GM21381 (cell line): Measurements from ENCODE around the gene MMP27.
"Not testable (repeated sequence)": the region's sequence is repeated elsewhere in the genome, so short reads cannot be mapped to it uniquely, and the experiment has no call there.

Experiments used
- ATAC-seq: cut with Tn5 transposase; IDR thresholded peaks from one replicate; pipeline ENCODE4 v1.9.1; 2021; ENCODE audit warnings: mild to moderate bottlenecking, moderate library complexity; ENCODE audit not compliant: unreplicated experiment

MMP27 gene

GRCh38 chr11:102705626-102706025 lies at the start of gene MMP27:
MMP27 (minus strand) TSS chr11:102705769; CDS start chr11:102705714, 55 bp downstream.
- ATAC-seq: no peak

GRCh38 chr11:102753267-102753666 lies 47.7 kb upstream of the MMP27 start:
- ATAC-seq: no peak

DNA sequence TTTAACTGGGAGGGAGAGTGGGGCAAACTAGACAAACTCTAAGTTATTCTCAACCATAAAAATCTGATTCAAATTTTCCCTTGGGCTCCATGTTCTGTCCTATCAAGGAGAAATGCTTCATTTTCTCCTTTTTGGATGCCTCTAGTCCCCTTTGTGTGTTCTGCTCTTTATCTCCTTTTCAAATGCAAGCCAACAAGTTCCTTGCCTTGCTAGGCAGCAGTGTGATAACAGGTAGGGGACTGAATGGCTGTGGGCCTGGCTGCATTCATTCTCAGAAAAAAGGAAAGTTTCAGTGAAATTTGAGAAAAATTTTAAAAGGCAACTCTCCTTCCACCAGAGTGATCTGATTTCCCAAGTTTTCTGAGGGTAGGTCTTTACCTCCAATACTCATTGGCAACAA lies 46.1 kb upstream of the MMP27 start:
- no peak for ATAC-seq

DNA sequence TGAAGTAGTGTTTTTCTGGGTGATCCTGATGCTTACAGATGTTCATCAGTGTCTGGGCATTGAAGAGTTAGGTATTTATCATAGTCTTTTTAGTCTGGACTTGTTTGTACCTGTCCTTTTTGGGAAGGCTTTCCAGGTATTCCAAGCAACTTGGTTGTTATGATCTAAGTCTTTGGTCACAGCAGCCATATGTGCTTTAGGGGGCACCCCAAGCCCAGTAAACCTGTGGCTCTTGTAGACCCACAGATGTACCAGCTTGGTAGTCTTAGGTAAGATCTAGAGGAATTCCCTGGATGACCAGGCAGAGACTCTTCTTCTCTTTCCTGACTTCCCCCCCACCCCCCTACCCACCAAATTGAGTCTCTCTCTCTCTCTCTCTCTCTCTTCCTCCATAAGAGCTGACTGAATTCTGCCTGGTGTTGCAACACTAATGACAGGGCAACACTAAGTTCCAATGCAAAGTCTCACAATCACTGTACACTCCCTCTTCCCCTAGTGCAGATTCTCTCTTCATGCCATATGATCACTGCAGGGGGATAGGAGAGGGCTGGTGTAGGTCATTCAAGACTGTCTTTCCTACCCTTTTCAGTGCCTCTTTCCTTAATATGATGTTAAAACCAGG lies 43.6 kb upstream of the MMP27 start:
- ATAC-seq: no peak

GRCh38 chr11:102746746-102747578 lies 41.4 kb upstream of the MMP27 start:
- ATAC-seq: not testable (repeated sequence)

DNA sequence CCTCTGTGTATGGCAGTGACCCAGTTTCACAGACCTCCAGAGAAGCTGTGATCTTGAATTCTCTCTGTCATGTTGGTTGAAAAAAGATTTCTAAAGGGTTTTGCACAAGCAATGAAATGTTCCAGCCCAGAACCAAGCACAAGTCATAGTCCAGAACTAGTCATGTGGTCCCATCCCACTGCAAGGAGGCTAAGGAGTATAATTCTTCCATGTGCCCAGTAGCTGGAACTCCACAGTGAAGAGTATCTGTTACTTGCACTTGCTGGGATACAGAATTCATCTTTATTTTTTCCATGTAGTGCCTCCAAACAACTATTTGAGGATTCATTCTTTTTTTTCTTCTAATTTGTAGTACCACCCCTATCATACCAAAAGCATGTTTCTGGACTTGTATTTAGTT lies 29.1 kb upstream of the MMP27 start:
- ATAC-seq: no peak

- ATAC-seq: peak; percentile 87
Measured at GRCh38 chr11:102733232-102733875, 27.8 kb upstream of the MMP27 start.

DNA sequence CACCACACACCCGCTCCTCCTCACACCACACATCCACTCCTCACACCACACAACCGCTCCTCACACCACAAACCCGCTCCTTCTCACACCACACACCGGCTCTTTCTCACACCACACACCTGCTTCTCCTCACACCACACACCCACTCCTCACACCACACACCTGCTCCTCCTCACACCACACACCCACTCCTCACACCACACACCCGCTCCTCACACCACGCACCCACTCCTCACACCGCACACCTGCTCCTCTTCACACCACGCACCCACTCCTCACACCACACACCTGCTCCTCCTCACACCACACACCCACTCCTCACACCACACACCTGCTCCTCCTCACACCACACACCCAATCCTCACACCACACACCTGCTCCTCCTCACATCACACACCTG lies 25.4 kb upstream of the MMP27 start:
- ATAC-seq: not testable (repeated sequence)

GRCh38 chr11:102729849-102730815 lies 24.6 kb upstream of the MMP27 start:
- ATAC-seq: no peak

DNA sequence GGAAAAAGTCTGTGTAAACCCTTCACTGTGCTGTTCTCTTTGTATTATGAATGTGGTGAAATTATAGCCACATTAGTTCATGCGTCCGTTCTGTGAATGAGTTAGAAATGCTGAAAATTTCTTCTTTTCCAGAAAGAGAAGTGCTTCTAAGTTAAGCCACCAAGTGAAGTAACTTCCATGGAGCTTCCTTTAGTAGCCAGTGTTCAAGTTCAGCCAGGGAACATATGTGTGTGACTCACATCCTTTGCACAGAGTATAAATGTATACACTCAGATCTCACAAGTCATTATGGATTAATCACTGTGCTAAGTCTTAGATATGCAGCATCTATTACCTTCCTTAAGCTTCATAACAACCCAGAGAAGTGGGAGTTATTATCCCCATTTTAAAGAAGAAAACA lies 22.3 kb upstream of the MMP27 start:
- no peak for ATAC-seq

GRCh38 chr11:102724904-102725500 lies 19.4 kb upstream of the MMP27 start, which contains the start of gene MMP8:
MMP8 (minus strand) TSS chr11:102724954; CDS start chr11:102724855, 99 bp downstream.
- ATAC-seq: no peak

- ATAC-seq: no peak
Measured at GRCh38 chr11:102722821-102723220, 17.3 kb upstream of the MMP27 start.

DNA sequence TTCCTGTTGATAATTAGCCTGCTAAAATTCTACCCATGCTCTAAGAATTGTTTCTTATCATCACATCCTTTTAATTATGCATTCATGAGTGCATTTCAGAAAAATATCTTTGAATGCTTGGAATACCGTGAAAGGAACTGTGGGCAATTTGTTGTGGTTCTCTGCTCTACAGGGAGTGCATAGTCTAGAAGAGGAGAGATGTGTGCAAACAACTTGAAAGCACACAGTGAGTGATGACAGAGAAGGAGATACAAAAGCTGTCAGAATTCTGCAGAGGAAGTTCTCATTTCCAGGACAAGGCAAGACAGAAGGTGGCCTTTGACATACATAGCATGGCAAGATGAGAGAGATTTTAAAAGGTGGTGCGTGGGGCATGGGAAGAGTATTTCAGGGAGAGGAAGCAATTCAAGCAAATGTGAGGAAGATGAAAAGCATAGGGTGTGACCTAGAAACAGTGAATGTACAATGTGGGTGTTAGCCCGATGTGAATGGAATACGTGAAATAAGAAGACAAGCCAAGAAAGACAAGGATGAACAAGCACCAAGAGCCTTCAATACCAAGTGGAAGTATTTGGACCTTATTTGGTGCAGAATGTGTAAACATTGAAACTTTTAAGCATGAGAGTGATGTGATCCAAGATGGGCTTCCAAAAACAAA lies 14.2 kb upstream of the MMP27 start:
- ATAC-seq: no peak

- no peak for ATAC-seq
Measured at GRCh38 chr11:102717280-102717679, 11.7 kb upstream of the MMP27 start.

- ATAC-seq: peak; percentile 70
Measured at GRCh38 chr11:102716527-102716926, 11.0 kb upstream of the MMP27 start.

DNA sequence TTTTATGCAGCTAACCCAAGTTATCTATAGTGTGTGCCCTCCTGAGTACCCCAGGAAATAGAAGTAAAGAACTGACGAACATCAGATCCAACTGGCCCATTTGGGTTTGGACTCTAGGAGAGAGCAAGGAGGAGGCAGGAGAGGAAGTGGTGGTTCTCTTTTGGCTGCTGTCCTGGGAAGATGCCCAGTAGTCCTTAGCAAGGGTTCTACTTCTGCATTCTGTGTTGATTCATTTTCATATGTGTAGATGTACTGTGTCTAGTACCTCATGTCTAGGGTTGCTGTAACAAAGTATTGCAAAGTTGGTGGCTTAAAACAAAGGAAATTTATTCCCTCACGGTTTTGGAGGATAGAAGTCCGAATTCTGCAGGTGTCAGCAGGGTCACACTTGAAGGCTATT lies 6.6 kb upstream of the MMP27 start:
- ATAC-seq: no peak

GRCh38 chr11:102709201-102709945 lies 3.8 kb upstream of the MMP27 start:
- ATAC-seq: no peak

- no peak for ATAC-seq
Measured at GRCh38 chr11:102708654-102709053, 3.1 kb upstream of the MMP27 start.

- ATAC-seq: no peak
Measured at GRCh38 chr11:102704841-102705240, 728 bp downstream of the MMP27 start.
